Measurements from ENCODE around the gene ZW10. TPM values are rescaled to one million over a fixed set of nuclear protein-coding genes. Genes with fewer than 3 reads are reported as not detected.

ZW10 gene
- total and polyA plus RNA-seq, 2 experiments from 2014 or later = 12.3 to 30.5 TPM

DNA sequence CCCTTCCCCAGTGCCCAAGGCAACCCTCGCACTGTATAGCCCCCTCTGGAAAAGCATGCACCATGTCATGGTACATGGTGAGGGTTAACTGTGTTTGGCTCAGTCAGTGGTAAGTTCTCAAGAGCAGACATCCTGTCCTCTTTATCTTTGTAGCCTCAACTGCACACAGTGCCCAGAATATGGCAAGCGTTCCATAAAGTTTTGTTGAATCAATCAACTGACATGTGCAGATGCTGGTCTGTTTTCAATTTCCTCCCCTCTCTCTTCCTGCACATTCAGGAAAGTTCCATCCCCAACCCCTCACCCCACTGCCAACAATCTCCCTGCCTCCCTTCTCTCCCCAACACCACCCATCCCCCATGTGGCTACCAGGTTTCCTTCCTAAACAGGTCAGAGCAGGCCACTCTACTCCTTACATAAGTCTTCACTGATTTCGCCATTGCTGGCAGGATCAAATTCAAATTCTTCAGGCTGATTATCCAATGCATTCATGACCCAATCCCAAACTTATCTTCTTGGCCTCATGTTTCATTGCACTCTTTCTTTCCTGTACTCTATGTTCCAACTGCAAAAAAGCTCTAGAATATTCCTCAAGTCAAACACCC is 51.9 kb downstream of the ZW10 start:
- H3K27me3 ChIP-seq (ENCODE audit: insufficient read depth) = no peaks in the 10 kb centered on the region
- Mint-ChIP-seq H3K4me1 (peaks cover 5% of the 10 kb centered on the region; the same call in 2 of the 3 replicates), H3K4me3 (no peak overlapping the region), H3K27me3 (ENCODE audit: insufficient read depth, low read depth, poor library complexity) (no peaks in the 10 kb centered on the region), H3K27ac (no peak overlapping the region), H3K36me3 (ENCODE audit: low read depth) (peaks cover 13% of the 10 kb centered on the region; the same call in 2 of the 3 replicates), H3K9me3 (no peaks in the 10 kb centered on the region; the same call in 2 of the 3 replicates)
- peaks cover 7% of the 10 kb centered on the region; the same call in 1 of the 2 replicates for H3K9me2 ChIP-seq (ENCODE audit: insufficient read depth)
- H2AFZ ChIP-seq = no peak overlapping the region
- DNase-seq (ENCODE audit: low spot score) (no peak), ATAC-seq (no peak)
- H3K36me3 ChIP-seq (ENCODE audit: insufficient read depth) = no peaks in the 10 kb centered on the region
- TF ChIP-seq EZH2phosphoT487 (IDR thresholded peaks at IDR 0.05; ENCODE audit: unreplicated experiment) (no peak), JUNB (IDR thresholded peaks at IDR 0.05; ENCODE audit: unreplicated experiment) (no peak), POLR2AphosphoS5 (IDR thresholded peaks at IDR 0.05; ENCODE audit: low read depth) (no peak), ZNF331 (CRISPR knock-in tag; IDR thresholded peaks at IDR 0.05; ENCODE audit: low read depth) (no peak), CREB1 (CRISPR knock-in tag; IDR thresholded peaks at IDR 0.05; ENCODE audit: low read depth) (no peak), ZNF114 (CRISPR knock-in tag; IDR thresholded peaks at IDR 0.05) (no peak), EZH2 (IDR thresholded peaks at IDR 0.05; ENCODE audit: low read depth, unreplicated experiment) (no peak), NANOG (IDR thresholded peaks at IDR 0.05; ENCODE audit: borderline replicate concordance) (no peak), STAT1 (IDR thresholded peaks at IDR 0.05; ENCODE audit: unreplicated experiment) (no peak)
- TF ChIP-seq, protein P1, sequence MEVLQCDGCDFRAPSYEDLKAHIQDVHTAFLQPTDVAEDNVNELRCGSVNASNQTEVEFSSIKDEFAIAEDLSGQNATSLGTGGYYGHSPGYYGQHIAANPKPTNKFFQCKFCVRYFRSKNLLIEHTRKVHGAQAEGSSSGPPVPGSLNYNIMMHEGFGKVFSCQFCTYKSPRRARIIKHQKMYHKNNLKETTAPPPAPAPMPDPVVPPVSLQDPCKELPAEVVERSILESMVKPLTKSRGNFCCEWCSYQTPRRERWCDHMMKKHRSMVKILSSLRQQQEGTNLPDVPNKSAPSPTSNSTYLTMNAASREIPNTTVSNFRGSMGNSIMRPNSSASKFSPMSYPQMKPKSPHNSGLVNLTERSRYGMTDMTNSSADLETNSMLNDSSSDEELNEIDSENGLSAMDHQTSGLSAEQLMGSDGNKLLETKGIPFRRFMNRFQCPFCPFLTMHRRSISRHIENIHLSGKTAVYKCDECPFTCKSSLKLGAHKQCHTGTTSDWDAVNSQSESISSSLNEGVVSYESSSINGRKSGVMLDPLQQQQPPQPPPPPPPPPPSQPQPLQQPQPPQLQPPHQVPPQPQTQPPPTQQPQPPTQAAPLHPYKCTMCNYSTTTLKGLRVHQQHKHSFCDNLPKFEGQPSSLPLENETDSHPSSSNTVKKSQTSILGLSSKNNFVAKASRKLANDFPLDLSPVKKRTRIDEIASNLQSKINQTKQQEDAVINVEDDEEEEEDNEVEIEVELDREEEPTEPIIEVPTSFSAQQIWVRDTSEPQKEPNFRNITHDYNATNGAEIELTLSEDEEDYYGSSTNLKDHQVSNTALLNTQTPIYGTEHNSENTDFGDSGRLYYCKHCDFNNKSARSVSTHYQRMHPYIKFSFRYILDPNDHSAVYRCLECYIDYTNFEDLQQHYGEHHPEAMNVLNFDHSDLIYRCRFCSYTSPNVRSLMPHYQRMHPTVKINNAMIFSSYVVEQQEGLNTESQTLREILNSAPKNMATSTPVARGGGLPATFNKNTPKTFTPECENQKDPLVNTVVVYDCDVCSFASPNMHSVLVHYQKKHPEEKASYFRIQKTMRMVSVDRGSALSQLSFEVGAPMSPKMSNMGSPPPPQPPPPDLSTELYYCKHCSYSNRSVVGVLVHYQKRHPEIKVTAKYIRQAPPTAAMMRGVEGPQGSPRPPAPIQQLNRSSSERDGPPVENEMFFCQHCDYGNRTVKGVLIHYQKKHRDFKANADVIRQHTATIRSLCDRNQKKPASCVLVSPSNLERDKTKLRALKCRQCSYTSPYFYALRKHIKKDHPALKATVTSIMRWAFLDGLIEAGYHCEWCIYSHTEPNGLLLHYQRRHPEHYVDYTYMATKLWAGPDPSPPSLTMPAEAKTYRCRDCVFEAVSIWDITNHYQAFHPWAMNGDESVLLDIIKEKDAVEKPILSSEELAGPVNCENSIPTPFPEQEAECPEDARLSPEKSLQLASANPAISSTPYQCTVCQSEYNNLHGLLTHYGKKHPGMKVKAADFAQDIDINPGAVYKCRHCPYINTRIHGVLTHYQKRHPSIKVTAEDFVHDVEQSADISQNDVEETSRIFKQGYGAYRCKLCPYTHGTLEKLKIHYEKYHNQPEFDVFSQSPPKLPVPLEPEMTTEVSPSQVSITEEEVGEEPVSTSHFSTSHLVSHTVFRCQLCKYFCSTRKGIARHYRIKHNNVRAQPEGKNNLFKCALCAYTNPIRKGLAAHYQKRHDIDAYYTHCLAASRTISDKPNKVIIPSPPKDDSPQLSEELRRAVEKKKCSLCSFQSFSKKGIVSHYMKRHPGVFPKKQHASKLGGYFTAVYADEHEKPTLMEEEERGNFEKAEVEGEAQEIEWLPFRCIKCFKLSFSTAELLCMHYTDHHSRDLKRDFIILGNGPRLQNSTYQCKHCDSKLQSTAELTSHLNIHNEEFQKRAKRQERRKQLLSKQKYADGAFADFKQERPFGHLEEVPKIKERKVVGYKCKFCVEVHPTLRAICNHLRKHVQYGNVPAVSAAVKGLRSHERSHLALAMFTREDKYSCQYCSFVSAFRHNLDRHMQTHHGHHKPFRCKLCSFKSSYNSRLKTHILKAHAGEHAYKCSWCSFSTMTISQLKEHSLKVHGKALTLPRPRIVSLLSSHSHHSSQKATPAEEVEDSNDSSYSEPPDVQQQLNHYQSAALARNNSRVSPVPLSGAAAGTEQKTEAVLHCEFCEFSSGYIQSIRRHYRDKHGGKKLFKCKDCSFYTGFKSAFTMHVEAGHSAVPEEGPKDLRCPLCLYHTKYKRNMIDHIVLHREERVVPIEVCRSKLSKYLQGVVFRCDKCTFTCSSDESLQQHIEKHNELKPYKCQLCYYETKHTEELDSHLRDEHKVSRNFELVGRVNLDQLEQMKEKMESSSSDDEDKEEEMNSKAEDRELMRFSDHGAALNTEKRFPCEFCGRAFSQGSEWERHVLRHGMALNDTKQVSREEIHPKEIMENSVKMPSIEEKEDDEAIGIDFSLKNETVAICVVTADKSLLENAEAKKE (CRISPR knock-in tag; IDR thresholded peaks at IDR 0.05) = no peak
- TF ChIP-seq, protein P2, sequence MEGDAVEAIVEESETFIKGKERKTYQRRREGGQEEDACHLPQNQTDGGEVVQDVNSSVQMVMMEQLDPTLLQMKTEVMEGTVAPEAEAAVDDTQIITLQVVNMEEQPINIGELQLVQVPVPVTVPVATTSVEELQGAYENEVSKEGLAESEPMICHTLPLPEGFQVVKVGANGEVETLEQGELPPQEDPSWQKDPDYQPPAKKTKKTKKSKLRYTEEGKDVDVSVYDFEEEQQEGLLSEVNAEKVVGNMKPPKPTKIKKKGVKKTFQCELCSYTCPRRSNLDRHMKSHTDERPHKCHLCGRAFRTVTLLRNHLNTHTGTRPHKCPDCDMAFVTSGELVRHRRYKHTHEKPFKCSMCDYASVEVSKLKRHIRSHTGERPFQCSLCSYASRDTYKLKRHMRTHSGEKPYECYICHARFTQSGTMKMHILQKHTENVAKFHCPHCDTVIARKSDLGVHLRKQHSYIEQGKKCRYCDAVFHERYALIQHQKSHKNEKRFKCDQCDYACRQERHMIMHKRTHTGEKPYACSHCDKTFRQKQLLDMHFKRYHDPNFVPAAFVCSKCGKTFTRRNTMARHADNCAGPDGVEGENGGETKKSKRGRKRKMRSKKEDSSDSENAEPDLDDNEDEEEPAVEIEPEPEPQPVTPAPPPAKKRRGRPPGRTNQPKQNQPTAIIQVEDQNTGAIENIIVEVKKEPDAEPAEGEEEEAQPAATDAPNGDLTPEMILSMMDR (conservative IDR thresholded peaks at IDR 0.05; ENCODE audit: low read depth in 2 of 2) = no peak
- TF ChIP-seq, protein P3, sequence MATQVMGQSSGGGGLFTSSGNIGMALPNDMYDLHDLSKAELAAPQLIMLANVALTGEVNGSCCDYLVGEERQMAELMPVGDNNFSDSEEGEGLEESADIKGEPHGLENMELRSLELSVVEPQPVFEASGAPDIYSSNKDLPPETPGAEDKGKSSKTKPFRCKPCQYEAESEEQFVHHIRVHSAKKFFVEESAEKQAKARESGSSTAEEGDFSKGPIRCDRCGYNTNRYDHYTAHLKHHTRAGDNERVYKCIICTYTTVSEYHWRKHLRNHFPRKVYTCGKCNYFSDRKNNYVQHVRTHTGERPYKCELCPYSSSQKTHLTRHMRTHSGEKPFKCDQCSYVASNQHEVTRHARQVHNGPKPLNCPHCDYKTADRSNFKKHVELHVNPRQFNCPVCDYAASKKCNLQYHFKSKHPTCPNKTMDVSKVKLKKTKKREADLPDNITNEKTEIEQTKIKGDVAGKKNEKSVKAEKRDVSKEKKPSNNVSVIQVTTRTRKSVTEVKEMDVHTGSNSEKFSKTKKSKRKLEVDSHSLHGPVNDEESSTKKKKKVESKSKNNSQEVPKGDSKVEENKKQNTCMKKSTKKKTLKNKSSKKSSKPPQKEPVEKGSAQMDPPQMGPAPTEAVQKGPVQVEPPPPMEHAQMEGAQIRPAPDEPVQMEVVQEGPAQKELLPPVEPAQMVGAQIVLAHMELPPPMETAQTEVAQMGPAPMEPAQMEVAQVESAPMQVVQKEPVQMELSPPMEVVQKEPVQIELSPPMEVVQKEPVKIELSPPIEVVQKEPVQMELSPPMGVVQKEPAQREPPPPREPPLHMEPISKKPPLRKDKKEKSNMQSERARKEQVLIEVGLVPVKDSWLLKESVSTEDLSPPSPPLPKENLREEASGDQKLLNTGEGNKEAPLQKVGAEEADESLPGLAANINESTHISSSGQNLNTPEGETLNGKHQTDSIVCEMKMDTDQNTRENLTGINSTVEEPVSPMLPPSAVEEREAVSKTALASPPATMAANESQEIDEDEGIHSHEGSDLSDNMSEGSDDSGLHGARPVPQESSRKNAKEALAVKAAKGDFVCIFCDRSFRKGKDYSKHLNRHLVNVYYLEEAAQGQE (IDR thresholded peaks at IDR 0.05; ENCODE audit: unreplicated experiment) = no peak
- H3F3A ChIP-seq (replicated peaks; ENCODE audit: low read depth) = no peaks in the 10 kb centered on the region
- H4K20me1 ChIP-seq (replicated peaks; ENCODE audit: insufficient read depth) = no peaks in the 10 kb centered on the region
- no peaks in the 10 kb centered on the region for H3K4me1 ChIP-seq (ENCODE audit: insufficient read depth)
- no peak overlapping the region for H3K4me2 ChIP-seq
- no peaks in the 10 kb centered on the region for H3K79me2 ChIP-seq (replicated peaks; ENCODE audit: insufficient read depth)
- no peak overlapping the region for H3K27ac ChIP-seq (ENCODE audit: low read depth)
- H3K4me3 ChIP-seq = no peak overlapping the region
